Neural cell (in vitro differentiated cells): Measurements from ENCODE around the gene TSPAN3. TPM values are rescaled to one million over a fixed set of nuclear protein-coding genes. Genes with fewer than 3 reads are reported as not detected.

Source experiments
- H2AFZ ChIP-seq: fragments of 200-600, 300-800 bp; sonication (generic), shearing (Covaris generic); 2 replicates; pipeline ENCODE4 v1.6.0; 2014; ENCODE audit warnings: low read depth, mild to moderate bottlenecking, antibody characterized with exemption, low read length, moderate library complexity
- H3F3A ChIP-seq: fragments of 200-600 bp; shearing (Covaris generic); 2 replicates; pipeline ENCODE4 v1.6.1; 2016; ENCODE audit warnings: mild to moderate bottlenecking, moderate library complexity, mixed read lengths, antibody characterized with exemption, low read length; ENCODE audit not compliant: insufficient read depth, poor library complexity, severe bottlenecking
- H3K27ac ChIP-seq: fragments of 200-600, 300-800 bp; sonication (generic), shearing (Covaris generic); 2 replicates; pipeline ENCODE4 v1.5.1; 2014; ENCODE audit warnings: mild to moderate bottlenecking, low read length, moderate library complexity
- H3K27me3 ChIP-seq: fragments of 300-800, 200-600 bp; sonication (generic), shearing (Covaris generic); 2 replicates; pipeline ENCODE4 v1.6.0; 2014; ENCODE audit warnings: mild to moderate bottlenecking, low read depth, low read length, moderate library complexity; ENCODE audit not compliant: insufficient read depth
- H3K36me3 ChIP-seq: fragments of 300-800, 200-600 bp; sonication (generic), shearing (Covaris generic); 2 replicates; pipeline ENCODE4 v1.5.1; 2014; ENCODE audit warnings: mild to moderate bottlenecking, antibody characterized with exemption, low read length, moderate library complexity; ENCODE audit not compliant: insufficient read depth
- H3K4me2 ChIP-seq: fragments of 300-800, 200-600 bp; sonication (generic), shearing (Covaris generic); 2 replicates; pipeline ENCODE4 v1.6.0; 2014; ENCODE audit warnings: mild to moderate bottlenecking, low read length
- H3K4me3 ChIP-seq: fragments of 300-800, 200-600 bp; sonication (generic), shearing (Covaris generic); 2 replicates; pipeline ENCODE4 v1.5.1; 2014; ENCODE audit warnings: mild to moderate bottlenecking, low read length, moderate library complexity
- H3K79me2 ChIP-seq: fragments of 200-600 bp; shearing (Covaris generic); replicated peaks from 2 replicates; pipeline ENCODE4 v1.6.0; 2014; ENCODE audit warnings: mild to moderate bottlenecking, low read length, moderate library complexity; ENCODE audit not compliant: insufficient read depth
- H3K9ac ChIP-seq: fragments of 300-800, 200-600 bp; sonication (generic), shearing (Covaris generic); 2 replicates; pipeline ENCODE4 v1.6.1; 2016; ENCODE audit warnings: mild to moderate bottlenecking, low read length, mixed read lengths
- H3K9me2 ChIP-seq: fragments of 200-600 bp; shearing (Covaris generic); 2 replicates; pipeline ENCODE4 v1.6.1; 2016; ENCODE audit warnings: mild to moderate bottlenecking, low read length, mixed read lengths; ENCODE audit not compliant: insufficient read depth
- H3K9me3 ChIP-seq: fragments of 200-600, 300-800 bp; sonication (generic), shearing (Covaris generic); 2 replicates; pipeline ENCODE4 v1.6.1; 2016; ENCODE audit warnings: mild to moderate bottlenecking, mixed run types, low read length, moderate library complexity, mixed read lengths
- H4K20me1 ChIP-seq: fragments of 200-600 bp; shearing (Covaris generic); 2 replicates; pipeline ENCODE4 v1.6.1; 2016; ENCODE audit warnings: mild to moderate bottlenecking, mixed run types; ENCODE audit not compliant: insufficient read depth
- EP300 ChIP-seq: fragments of 450-650 bp; conservative IDR thresholded peaks from 2 replicates; pipeline ENCODE4 v1.6.1; 2014; ENCODE audit warnings: antibody characterized with exemption, mild to moderate bottlenecking, moderate library complexity; ENCODE audit not compliant: poor library complexity, severe bottlenecking
- EZH2 ChIP-seq: fragments of 200-600, 300-800 bp; shearing (Covaris generic), sonication (generic); IDR thresholded peaks from 2 replicates; pipeline ENCODE4 v1.6.1; 2014; ENCODE audit warnings: antibody characterized with exemption, low read length, borderline replicate concordance, mild to moderate bottlenecking; ENCODE audit not compliant: insufficient read depth, poor library complexity, severe bottlenecking
- MXI1 ChIP-seq: fragments of 450-650 bp; conservative IDR thresholded peaks from 2 replicates; pipeline ENCODE4 v1.6.1; 2014; ENCODE audit warnings: antibody characterized with exemption, mild to moderate bottlenecking; ENCODE audit not compliant: poor library complexity, severe bottlenecking
- POLR2AphosphoS5 ChIP-seq: IDR thresholded peaks from 2 replicates; pipeline ENCODE4 v1.6.1; 2012
- RAD21 ChIP-seq: fragments of 450-650 bp; conservative IDR thresholded peaks from 2 replicates; pipeline ENCODE4 v1.6.1; 2014; ENCODE audit warnings: antibody characterized with exemption, mild to moderate bottlenecking, moderate library complexity
- SMC3 ChIP-seq: fragments of 450-650 bp; conservative IDR thresholded peaks from 2 replicates; pipeline ENCODE4 v1.6.1; 2014; ENCODE audit warnings: antibody characterized with exemption, mild to moderate bottlenecking, moderate library complexity; ENCODE audit not compliant: poor library complexity
- TAF1 ChIP-seq: IDR thresholded peaks from 2 replicates; pipeline ENCODE4 v1.6.1; 2012; ENCODE audit warnings: low read depth
- polyA plus RNA-seq: library from polyadenylated mRNA; depleted of rRNA; stranded (reverse); fragments of >200 nt; gene quantifications from 2 replicates; pipeline ENCODE4 v1.2.3, GENCODE V29; 2014
- TF ChIP-seq, protein P1 (sequence below): IDR thresholded peaks from 2 replicates; pipeline ENCODE4 v1.6.1; 2012; ENCODE audit warnings: borderline replicate concordance
- TF ChIP-seq, protein P2 (sequence below): fragments of 450-650 bp; IDR thresholded peaks from 2 replicates; pipeline ENCODE4 v1.5.1; 2014; ENCODE audit warnings: antibody characterized with exemption, mild to moderate bottlenecking, moderate library complexity; ENCODE audit not compliant: poor library complexity, severe bottlenecking

The TSPAN3 gene
- polyA plus RNA-seq, 1 donor from 2014 or later: 815 TPM

DNA sequence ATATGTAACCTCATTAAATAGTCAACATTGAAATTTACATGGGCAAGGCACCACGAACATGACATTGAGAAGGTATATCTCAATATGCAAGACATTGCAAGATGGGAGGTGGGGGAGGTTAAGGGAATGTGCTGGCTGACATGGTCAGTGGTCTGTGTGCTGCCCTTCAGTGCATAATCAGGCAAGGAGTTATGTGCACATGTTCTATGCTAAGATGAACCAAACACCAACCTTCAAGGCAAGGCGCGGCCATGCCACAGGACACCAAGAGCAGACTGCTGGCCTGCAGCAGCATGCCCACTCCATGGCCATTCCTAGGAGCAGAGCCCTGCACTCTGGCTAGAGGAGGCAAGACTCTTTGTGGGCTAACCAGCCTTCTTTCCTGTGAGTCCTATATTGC is 40.9 kb upstream of the TSPAN3 start:
- H3K4me3 ChIP-seq: no peak overlapping the region
- no peak for TF ChIP-seq MXI1
- TF ChIP-seq, protein P1, sequence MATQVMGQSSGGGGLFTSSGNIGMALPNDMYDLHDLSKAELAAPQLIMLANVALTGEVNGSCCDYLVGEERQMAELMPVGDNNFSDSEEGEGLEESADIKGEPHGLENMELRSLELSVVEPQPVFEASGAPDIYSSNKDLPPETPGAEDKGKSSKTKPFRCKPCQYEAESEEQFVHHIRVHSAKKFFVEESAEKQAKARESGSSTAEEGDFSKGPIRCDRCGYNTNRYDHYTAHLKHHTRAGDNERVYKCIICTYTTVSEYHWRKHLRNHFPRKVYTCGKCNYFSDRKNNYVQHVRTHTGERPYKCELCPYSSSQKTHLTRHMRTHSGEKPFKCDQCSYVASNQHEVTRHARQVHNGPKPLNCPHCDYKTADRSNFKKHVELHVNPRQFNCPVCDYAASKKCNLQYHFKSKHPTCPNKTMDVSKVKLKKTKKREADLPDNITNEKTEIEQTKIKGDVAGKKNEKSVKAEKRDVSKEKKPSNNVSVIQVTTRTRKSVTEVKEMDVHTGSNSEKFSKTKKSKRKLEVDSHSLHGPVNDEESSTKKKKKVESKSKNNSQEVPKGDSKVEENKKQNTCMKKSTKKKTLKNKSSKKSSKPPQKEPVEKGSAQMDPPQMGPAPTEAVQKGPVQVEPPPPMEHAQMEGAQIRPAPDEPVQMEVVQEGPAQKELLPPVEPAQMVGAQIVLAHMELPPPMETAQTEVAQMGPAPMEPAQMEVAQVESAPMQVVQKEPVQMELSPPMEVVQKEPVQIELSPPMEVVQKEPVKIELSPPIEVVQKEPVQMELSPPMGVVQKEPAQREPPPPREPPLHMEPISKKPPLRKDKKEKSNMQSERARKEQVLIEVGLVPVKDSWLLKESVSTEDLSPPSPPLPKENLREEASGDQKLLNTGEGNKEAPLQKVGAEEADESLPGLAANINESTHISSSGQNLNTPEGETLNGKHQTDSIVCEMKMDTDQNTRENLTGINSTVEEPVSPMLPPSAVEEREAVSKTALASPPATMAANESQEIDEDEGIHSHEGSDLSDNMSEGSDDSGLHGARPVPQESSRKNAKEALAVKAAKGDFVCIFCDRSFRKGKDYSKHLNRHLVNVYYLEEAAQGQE: no peak
- TF ChIP-seq, protein P2, sequence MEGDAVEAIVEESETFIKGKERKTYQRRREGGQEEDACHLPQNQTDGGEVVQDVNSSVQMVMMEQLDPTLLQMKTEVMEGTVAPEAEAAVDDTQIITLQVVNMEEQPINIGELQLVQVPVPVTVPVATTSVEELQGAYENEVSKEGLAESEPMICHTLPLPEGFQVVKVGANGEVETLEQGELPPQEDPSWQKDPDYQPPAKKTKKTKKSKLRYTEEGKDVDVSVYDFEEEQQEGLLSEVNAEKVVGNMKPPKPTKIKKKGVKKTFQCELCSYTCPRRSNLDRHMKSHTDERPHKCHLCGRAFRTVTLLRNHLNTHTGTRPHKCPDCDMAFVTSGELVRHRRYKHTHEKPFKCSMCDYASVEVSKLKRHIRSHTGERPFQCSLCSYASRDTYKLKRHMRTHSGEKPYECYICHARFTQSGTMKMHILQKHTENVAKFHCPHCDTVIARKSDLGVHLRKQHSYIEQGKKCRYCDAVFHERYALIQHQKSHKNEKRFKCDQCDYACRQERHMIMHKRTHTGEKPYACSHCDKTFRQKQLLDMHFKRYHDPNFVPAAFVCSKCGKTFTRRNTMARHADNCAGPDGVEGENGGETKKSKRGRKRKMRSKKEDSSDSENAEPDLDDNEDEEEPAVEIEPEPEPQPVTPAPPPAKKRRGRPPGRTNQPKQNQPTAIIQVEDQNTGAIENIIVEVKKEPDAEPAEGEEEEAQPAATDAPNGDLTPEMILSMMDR: no peak
- TF ChIP-seq EZH2: no peak
- no peak for TF ChIP-seq EP300
- TF ChIP-seq TAF1: no peak

DNA sequence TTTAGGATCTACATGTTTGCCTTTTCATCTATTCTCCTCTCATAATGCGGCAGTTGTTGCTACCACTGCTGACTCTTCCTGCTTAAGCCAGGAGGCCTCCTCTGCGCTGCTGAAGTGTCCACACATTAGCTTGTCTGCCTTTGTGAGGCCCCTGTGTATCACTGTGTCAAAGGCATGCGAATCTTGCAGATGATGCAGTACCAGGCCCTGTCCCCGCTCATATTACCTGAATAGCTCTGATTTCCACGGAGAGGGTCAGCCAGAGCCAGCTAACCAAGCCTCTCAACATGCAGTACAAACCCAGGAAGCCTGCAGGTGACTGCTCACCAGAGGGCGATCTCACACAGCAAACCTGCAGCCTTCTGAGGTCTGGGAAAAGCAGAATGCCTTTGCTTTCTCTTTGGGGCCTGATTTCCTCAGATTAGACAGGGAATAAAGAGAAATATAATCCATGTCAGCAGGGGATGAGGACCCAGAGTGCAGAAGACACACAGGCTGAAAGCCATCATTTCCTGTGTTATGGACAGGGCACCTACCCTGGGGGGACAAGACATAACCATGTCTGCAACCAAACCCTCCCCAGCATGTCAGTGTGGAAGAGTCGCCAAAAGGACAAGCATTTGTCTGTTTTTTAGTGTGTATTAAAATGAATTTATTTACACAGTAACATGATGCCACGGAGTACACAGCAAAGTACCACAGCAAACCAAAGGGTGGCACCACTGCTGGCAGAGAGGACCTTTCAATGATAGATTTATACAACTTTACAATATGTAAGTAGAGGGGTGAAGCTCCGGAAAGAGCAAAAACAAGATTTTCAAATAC is 36.8 kb upstream of the TSPAN3 start:
- H3K27ac ChIP-seq: peak overlapping the region; percentile 39
- H3K36me3 ChIP-seq: no peaks in the 10 kb centered on the region
- H3K4me3 ChIP-seq: no peak overlapping the region
- H3F3A ChIP-seq: no peaks in the 10 kb centered on the region
- H3K9me2 ChIP-seq: no peaks in the 10 kb centered on the region
- no peak overlapping the region for H2AFZ ChIP-seq
- no peaks in the 10 kb centered on the region for H3K79me2 ChIP-seq
- no peaks in the 10 kb centered on the region for H3K9me3 ChIP-seq
- no peak overlapping the region for H3K4me2 ChIP-seq
- H4K20me1 ChIP-seq: no peaks in the 10 kb centered on the region
- TF ChIP-seq RAD21 (peak; percentile 93), EZH2 (no peak), MXI1 (no peak), TAF1 (no peak), SMC3 (peak; percentile 92), EP300 (no peak), POLR2AphosphoS5 (no peak)
- TF ChIP-seq, protein P2: peak; percentile 93
- TF ChIP-seq, protein P1: no peak
- H3K27me3 ChIP-seq: no peaks in the 10 kb centered on the region
- H3K9ac ChIP-seq: no peak overlapping the region

More for the DNA sequence above, 40.9 kb upstream of the TSPAN3 start:
- Histone ChIP-seq H3K27me3 (no peaks in the 10 kb centered on the region), H4K20me1 (no peaks in the 10 kb centered on the region), H3K27ac (no peak overlapping the region), H3K9ac (no peak overlapping the region), H3K4me2 (no peak overlapping the region), H3F3A (no peaks in the 10 kb centered on the region), H3K79me2 (no peaks in the 10 kb centered on the region), H3K9me2 (no peaks in the 10 kb centered on the region), H3K9me3 (no peaks in the 10 kb centered on the region), H2AFZ (no peak overlapping the region), H3K36me3 (no peaks in the 10 kb centered on the region)
